Thymus (tissue), 11 donors: ENCODE results near the gene GPR148. TPM values are rescaled to one million over a fixed set of nuclear protein-coding genes. Genes with fewer than 3 reads are reported as not detected.

Experiments
- DNase-seq, 9 donors: peaks; one replicate each; pipeline ENCODE4 v3.0.0-alpha.2; 2013; ENCODE audit warnings: low spot score in 9 of 9, low read depth in 6 of 9, missing footprints in 1 of 9
- H3K27ac ChIP-seq, 2 donors: one replicate each; pipeline ENCODE4 v1.5.1; 2013; ENCODE audit warnings: control low read depth in 1 of 2, low read depth in 1 of 2, low read length in 1 of 2, mild to moderate bottlenecking in 1 of 2, moderate library complexity in 1 of 2
- H3K27me3 ChIP-seq, 2 donors: one replicate each; pipeline ENCODE4 v1.5.1; 2013; ENCODE audit warnings: low read length in 1 of 2; ENCODE audit not compliant: control insufficient read depth in 2 of 2, insufficient read depth in 1 of 2
- H3K36me3 ChIP-seq, 2 donors: one replicate each; pipeline ENCODE4 v1.5.1; 2013; ENCODE audit warnings: low read length in 1 of 2, mild to moderate bottlenecking in 1 of 2, moderate library complexity in 1 of 2; ENCODE audit not compliant: control insufficient read depth in 2 of 2, insufficient read depth in 2 of 2
- H3K4me1 ChIP-seq, 2 donors: one replicate each; pipeline ENCODE4 v1.5.1; 2013; ENCODE audit warnings: low read length in 2 of 2; ENCODE audit not compliant: control insufficient read depth in 2 of 2, insufficient read depth in 2 of 2
- H3K4me3 ChIP-seq, 2 donors: one replicate each; pipeline ENCODE4 v1.5.1; 2013; ENCODE audit warnings: low read length in 2 of 2, control low read depth in 1 of 2, mild to moderate bottlenecking in 1 of 2
- H3K9me3 ChIP-seq, 2 donors: one replicate each; pipeline ENCODE4 v1.5.1; 2013; ENCODE audit warnings: low read length in 1 of 2, mild to moderate bottlenecking in 1 of 2; ENCODE audit not compliant: control insufficient read depth in 2 of 2, insufficient read depth in 1 of 2
- WGBS: extraction: QIAGEN DNeasy Blood & Tissue Kit; methylation state at CpG from one replicate; pipeline ENCODE4 v1.1.7; 2013; 5-methylcytosine and 5-hydroxymethylcytosine counted together
- polyA plus RNA-seq: library from polyadenylated mRNA; stranded (reverse); fragments of 200-250 nt; gene quantifications from one replicate; pipeline ENCODE4 v1.2.3, GENCODE V29; 2013
- total RNA-seq: library from RNA; stranded (reverse); fragments of 120-200 nt; gene quantifications from one replicate; pipeline ENCODE4 v1.2.4, GENCODE V29; 2013
- donor health status: healthy.

GPR148 gene
- total and polyA plus RNA-seq, 2 donors, result 0.05 TPM; not detected in 1

DNA sequence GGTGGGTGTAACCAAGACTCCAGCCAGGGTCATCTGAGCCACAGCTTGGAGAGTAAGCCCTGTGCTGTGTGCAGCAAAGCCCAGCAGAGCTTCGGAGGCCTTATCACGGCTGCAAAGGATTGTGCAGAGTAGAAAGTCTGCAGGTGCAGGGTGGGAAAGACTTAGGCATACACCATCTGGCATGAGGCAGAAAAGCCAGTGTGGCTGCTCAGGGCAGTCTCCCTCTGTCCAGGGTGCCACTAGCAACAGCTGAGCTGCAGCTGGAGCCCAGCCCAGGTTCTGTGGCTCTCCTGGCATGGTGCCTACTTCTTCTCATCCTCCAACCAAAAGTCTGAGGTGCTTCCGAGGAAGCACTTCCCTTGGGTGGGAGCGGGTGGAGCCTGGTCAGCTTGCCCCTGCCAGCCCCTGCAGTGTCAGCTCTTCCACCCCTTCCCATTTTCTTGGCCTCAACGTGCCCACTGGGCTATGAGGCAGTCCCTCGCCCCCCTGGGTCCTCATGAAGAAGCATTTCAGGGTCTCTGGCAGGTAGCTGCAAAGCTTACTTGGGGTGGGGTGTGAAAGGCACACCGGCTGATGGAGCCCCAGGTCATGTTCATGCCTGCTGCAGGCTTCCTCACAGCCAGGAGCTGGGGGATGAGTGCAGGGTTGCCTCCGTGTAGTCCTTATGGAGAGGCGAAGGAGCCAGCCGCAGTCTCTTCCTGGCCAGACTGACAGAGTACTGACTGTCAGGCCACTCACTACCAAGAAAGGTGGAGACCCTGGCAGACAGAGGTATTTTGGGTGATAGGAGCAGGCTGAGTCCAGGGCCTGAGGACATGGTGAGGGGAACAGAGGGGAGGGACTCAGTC lies 31.3 kb downstream of the GPR148 start:
- WGBS, result 78% methylated on average over 10 of the region's 10 CpGs
- no peak for DNase-seq
- Histone ChIP-seq H3K27ac (no peak overlapping the region), H3K36me3 (no peaks in the 10 kb centered on the region), H3K4me3 (no peak overlapping the region), H3K27me3 (peaks cover 16 to 24% of the 10 kb centered on the region in 2 donors), H3K9me3 (no peaks in the 10 kb centered on the region), H3K4me1 (no peaks in the 10 kb centered on the region)

DNA sequence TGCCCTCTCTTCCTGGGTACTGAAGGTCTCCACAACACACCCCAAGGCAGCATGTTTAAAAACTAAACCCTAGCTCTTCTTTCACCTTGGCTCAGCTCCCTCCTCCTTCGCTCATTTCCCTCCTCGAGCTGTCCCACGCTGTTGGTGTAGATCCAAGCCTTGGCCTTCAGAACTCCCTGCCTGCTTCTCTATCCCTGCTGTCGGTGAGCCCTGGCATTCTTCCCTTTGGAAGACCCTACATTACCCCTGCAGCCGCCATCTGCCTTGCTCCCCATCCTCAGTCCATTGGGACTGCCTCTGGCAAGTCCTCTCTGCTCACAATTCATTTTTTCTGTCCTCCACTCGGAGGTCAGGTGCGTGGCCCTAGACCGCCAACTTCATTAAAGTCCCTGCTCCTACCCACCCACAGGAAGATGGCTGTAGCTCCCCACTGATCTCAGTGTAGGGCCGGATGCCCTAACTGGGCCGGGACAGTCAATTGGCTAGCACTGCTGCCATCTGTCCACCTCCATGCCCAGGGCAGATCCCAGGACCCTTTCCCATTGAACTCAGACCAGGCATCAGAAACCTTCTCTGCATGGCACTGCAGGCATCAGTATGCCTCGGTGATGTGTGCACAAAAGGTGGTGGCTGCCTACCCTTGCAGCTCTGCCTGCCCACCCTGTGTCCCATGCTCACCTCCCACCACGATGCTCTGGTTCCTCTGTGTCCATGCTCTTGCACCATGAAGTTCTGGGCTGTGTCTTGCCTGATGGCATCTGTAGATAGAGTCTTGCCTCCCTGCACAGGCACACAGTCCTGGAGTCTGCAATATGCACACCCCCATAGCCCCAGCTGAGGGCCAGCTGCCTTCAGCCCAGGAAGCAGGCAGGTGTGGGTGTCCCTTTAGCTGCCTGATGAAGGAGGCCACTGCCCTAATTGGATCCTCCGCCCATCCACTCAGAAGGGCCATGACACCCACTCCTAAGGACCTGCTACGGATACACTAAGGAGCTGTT lies 32.2 kb downstream of the GPR148 start:
- Histone ChIP-seq H3K36me3 (no peaks in the 10 kb centered on the region), H3K9me3 (no peaks in the 10 kb centered on the region), H3K27me3 (peaks cover 7 to 16% of the 10 kb centered on the region in 2 donors), H3K4me1 (no peaks in the 10 kb centered on the region), H3K4me3 (no peak overlapping the region), H3K27ac (no peak overlapping the region)
- WGBS, result 86% methylated on average over 14 of the region's 14 CpGs
- no peak for DNase-seq

- Histone ChIP-seq H3K4me1 (no peaks in the 10 kb centered on the region), H3K36me3 (no peaks in the 10 kb centered on the region), H3K9me3 (no peaks in the 10 kb centered on the region), H3K27ac (no peak overlapping the region), H3K27me3 (peaks cover 0 to 5% of the 10 kb centered on the region in 2 donors), H3K4me3 (no peak overlapping the region)
- 89% methylated on average over 37 of the region's 37 CpGs for WGBS
- no peak for DNase-seq
Measured at GRCh38 chr2:130762031-130762909, 33.4 kb downstream of the GPR148 start.

DNA sequence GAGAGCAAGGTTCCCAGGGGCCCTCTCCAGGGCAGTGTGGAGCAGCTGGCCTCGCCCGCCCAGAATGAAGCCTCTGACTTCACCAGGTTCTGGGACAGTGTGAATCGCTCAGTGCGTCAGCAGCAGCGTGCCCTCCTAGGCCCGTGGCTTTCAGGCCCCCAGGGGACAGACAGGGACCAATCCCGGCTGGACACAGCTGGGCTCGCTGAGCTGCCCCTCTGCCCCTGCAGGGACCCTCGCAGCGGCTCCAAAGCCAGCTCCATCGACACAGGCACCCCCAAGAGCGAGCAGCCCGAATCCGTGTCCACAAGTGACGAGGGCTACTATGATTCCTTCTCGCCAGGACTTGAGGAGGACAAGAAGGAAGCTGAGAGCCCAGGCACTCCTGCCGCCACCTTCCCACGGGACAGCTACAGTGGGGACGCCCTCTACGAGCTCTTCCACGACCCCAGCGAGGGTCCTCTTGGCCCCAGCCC lies 34.1 kb downstream of the GPR148 start:
- no peak for DNase-seq
- Histone ChIP-seq H3K27ac (no peak overlapping the region), H3K36me3 (no peaks in the 10 kb centered on the region), H3K4me1 (no peaks in the 10 kb centered on the region), H3K4me3 (no peak overlapping the region), H3K27me3 (no peaks in the 10 kb centered on the region), H3K9me3 (no peaks in the 10 kb centered on the region)
- 93% methylated on average over 22 of the region's 22 CpGs for WGBS

DNA sequence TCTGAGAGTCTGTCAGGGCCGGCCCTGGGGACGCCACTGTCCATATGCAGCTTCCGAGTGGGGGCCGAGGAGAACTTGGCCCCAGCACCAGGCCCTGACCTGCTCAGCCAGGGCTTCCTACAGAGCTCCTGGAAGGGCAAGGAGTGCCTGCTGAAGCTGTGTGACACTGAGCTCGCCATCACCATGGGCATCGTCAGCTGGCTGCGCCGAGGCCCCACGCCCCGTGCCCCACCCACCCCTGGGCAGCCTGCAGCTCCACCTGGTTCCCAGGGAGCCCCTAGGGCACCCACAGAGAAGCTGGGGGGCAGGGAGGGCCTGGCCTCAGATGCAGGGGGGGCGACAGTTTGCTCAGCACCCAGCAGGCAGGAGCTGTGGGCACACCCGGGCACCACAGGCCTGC lies 34.5 kb downstream of the GPR148 start:
- H3K4me3 ChIP-seq, result no peak overlapping the region
- no peaks in the 10 kb centered on the region for H3K9me3 ChIP-seq
- WGBS, result 94% methylated on average over 12 of the region's 12 CpGs
- no peak overlapping the region for H3K27ac ChIP-seq
- H3K36me3 ChIP-seq, result no peaks in the 10 kb centered on the region
- H3K4me1 ChIP-seq, result no peaks in the 10 kb centered on the region
- no peak for DNase-seq
- no peaks in the 10 kb centered on the region for H3K27me3 ChIP-seq

- Histone ChIP-seq H3K4me3 (no peak overlapping the region), H3K4me1 (no peaks in the 10 kb centered on the region), H3K27me3 (no peaks in the 10 kb centered on the region), H3K9me3 (no peaks in the 10 kb centered on the region), H3K27ac (no peak overlapping the region), H3K36me3 (no peaks in the 10 kb centered on the region)
- 94% methylated on average over 15 of the region's 15 CpGs for WGBS
- DNase-seq, result no peak
Measured at GRCh38 chr2:130764035-130764820, 35.4 kb downstream of the GPR148 start.

GRCh38 chr2:130764821-130765115 lies 35.9 kb downstream of the GPR148 start:
- no peaks in the 10 kb centered on the region for H3K4me1 ChIP-seq
- H3K36me3 ChIP-seq, result no peaks in the 10 kb centered on the region
- no peak overlapping the region for H3K4me3 ChIP-seq
- H3K9me3 ChIP-seq, result no peaks in the 10 kb centered on the region
- 95% methylated on average over 5 of the region's 5 CpGs for WGBS
- H3K27me3 ChIP-seq, result no peaks in the 10 kb centered on the region
- no peak for DNase-seq
- no peak overlapping the region for H3K27ac ChIP-seq

DNA sequence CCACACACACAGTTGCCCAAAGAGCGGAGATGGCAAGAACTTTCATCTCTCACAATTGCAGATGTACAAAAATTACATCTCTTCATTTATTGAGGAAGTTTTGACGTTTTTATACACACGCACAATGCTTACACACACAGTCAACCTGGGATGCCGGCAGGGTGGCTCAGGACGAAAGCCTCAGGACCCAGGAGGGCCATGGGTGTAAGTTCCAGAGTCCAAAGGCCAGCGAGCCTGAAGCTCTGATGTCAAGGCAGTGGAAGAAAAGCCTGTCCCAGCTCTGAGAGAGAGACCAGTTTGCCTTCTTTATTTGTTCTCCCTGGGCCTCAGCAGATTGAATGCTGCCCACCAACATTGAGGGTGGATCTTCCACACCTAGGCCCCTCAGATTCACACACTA lies 36.6 kb downstream of the GPR148 start:
- 91% methylated on average over 6 of the region's 6 CpGs for WGBS
- Histone ChIP-seq H3K9me3 (no peaks in the 10 kb centered on the region), H3K4me3 (no peak overlapping the region), H3K4me1 (no peaks in the 10 kb centered on the region), H3K36me3 (no peaks in the 10 kb centered on the region), H3K27me3 (no peaks in the 10 kb centered on the region), H3K27ac (no peak overlapping the region)
- DNase-seq, result no peak
